Loucy (cell line): Measurements from ENCODE around the gene STN1.

ENCODE experiments used
- EZH2phosphoT487 ChIP-seq: fragments of 200-600 bp; IDR thresholded peaks from 2 replicates; pipeline ENCODE4 v1.6.1; 2018; ENCODE audit warnings: antibody characterized with exemption, mild to moderate bottlenecking, moderate library complexity, borderline replicate concordance
- TF ChIP-seq, protein P1 (sequence below): fragments of 200-600 bp; sonication (generic); conservative IDR thresholded peaks from 2 replicates; pipeline ENCODE4 v1.5.1; 2014; ENCODE audit warnings: mild to moderate bottlenecking, antibody characterized with exemption, low read length

DNA sequence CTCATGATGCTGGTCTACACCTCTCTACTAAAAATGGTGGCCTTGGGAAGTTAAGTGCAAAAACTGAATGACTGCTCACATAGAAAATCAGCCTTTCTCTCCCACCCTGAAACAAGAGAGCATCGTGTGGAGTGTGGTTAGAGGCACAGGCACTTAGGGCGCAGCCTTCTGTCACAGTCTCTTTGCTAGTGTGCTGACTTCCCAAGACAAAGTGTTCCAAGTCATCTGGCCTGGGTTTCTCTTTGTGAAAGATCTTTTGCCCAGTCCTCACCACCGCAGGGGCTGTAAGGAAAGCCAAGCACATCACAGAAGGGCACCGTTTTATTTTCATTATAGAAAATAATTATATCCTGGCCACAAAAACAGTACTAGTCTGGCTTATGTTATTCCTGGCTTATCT lies 12.5 kb downstream of the STN1 start:
- TF ChIP-seq, protein P1, sequence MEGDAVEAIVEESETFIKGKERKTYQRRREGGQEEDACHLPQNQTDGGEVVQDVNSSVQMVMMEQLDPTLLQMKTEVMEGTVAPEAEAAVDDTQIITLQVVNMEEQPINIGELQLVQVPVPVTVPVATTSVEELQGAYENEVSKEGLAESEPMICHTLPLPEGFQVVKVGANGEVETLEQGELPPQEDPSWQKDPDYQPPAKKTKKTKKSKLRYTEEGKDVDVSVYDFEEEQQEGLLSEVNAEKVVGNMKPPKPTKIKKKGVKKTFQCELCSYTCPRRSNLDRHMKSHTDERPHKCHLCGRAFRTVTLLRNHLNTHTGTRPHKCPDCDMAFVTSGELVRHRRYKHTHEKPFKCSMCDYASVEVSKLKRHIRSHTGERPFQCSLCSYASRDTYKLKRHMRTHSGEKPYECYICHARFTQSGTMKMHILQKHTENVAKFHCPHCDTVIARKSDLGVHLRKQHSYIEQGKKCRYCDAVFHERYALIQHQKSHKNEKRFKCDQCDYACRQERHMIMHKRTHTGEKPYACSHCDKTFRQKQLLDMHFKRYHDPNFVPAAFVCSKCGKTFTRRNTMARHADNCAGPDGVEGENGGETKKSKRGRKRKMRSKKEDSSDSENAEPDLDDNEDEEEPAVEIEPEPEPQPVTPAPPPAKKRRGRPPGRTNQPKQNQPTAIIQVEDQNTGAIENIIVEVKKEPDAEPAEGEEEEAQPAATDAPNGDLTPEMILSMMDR: no peak
- TF ChIP-seq EZH2phosphoT487: no peak
